GM04504 (cell line): ENCODE measurements around the gene PARD3B.

Source experiments
- DNase-seq: peaks from one replicate; pipeline ENCODE4 v3.0.0-alpha.2; 2012; ENCODE audit warnings: low read depth

The PARD3B gene

DNA sequence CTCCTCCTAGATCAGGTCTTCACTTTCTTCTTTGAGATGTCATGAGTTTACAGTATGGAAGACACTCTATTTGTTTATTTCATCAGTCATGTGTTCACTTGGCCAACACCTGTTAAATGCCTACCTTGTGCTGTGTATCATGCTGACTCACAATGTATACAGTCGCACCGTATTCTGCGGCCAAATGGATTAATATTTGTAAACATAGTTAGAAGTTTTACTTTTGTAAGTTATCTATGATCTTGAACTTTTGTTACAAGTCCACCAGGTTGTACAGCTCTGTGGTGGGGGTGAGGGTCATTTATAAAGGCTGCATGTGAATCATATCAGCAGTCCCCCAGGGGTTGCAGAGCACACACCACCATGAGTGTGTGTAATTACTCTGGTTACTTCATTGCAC lies 728.4 kb downstream of the PARD3B start:
- DNase-seq = no peak

DNA sequence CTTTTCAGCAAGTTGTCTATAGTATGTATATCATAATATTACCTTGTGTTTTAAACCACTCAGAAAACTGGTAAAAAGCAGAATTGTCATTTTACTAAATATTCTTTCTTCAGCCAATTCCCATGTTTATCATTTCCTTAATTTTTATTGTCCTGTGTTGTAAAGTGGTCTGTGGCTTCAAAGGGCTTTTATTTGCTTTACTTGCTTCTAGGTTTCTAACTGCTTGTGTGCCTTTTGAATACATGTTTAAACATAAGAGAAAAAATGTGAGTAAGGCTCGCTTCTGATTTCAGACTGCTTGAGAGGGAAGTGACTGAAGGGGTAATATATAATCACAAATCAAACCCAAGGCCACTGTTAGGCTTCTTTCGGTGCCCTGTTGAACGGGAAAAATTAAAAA lies 729.5 kb downstream of the PARD3B start:
- DNase-seq = no peak

DNA sequence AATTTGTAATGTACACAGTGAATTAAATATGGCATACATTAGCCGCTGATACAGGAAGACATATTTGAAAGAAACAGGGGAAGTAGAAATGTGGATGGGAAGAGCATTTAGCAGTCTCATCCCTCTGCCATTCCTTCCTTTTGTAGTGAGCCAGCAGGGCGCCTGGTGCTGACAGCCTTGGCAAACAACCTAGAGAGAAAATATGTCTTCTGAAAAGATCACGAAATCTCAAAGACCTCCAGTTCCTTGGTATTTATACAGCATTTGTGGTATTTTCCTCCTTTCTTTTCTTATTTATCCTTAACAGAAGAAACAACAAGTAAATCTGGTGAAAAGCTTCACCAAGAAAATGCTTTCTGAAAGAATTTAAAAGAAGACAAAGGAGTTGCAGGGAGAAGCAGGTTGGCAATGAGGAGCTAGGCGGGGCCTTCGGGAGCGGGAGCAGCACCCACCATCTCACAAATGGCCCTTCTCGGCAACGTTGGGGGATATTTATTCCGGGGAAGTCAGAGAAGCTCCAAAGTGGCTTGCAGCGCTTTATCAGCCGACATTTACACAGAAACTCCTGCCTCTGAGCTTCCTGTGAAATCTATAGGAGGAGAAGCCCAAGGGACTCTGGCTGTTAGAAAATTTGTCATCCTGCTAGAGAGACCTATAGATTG lies 731.0 kb downstream of the PARD3B start:
- no peak for DNase-seq

DNA sequence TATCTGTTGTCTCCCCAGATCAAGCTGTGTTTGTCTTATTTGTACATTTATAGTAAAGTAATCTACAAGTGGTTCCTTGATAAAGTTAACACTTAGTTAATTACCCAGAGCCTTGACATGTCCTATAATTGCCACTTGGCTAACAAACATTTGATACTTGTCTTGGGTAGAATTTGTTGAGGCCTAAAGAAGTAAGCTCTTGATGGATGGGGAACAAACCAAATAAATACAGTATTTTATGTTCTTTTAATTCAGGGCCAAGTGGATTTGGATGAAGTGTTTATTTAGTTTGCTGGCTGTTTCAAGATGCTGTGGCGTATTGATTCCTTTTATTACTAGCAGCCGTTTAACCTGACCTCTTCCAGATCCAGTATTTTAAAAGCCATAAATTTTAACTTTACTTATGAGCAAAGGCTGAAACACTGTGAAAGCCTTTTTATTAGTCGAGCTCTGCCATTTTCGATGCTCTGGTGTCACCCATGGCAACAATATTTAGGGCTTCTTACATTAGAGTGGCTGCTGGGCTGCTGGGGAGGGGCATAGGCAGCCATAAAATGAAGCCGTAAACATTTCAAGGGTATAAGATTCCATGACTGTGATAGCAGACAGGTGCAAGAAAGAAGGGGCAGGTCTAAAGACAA lies 735.4 kb downstream of the PARD3B start:
- DNase-seq = no peak

DNA sequence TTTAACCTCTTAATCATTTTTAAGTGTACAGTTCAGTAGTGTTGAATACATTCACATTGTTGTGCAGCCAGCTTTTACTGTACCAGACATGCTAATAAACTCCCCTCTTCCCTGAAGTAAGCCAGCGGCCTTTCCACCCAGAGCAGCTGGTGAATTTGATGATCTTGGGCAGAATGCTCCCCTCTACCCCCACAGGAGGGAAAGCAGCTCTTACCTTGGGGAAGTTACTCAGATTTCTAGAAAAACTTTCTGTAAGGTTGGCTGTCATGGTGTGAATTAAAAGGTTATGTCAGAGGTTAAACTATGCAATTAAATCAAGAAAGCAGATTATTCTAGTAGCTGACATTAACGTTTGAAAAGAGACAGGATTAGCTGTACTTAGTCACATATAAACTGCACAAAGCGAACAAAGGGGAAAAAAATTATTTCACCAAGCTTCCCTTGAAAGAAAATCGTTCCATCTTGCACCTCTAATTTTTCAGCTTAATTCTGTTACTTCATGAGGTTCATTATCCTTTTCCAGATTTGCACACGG lies 738.5 kb downstream of the PARD3B start:
- no peak for DNase-seq

DNA sequence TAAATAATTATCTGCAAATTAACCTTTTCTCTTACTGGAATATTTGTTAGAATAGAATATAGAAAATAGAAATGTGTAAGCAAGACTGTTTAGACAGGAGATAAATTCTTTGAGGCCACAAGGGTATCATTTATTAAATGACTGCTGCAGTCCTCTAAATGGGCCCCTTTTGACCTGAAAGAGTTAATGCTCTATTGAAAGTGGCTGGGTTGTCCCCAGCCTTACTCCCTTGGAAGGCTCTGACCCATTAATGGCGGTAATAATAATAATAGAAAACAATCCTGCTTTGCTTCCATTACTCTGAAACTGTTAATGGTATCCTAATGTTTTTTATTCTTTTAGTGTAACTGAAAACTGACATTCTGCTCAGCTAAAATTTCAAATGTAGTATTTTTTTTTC lies 739.1 kb downstream of the PARD3B start:
- no peak for DNase-seq

DNA sequence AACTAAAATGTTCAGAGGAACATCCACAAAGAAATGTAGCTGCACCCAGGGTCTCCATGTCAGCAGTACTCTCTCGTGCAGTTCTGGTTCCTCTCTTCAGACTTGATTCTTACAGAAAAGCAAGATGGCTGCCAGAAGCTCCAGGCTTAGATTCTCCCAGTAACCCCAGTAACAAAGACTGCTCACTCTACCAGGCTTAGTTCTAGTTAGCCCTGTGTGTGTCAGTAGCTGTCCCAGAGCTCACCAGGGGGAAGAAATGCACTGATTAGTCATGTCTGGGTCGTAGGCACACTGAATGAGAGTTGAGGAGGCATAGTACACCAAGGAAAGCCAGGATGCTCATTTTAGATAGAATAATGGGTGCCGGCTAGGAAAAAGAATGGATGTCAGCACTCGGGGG lies 742.0 kb downstream of the PARD3B start:
- DNase-seq = no peak

DNA sequence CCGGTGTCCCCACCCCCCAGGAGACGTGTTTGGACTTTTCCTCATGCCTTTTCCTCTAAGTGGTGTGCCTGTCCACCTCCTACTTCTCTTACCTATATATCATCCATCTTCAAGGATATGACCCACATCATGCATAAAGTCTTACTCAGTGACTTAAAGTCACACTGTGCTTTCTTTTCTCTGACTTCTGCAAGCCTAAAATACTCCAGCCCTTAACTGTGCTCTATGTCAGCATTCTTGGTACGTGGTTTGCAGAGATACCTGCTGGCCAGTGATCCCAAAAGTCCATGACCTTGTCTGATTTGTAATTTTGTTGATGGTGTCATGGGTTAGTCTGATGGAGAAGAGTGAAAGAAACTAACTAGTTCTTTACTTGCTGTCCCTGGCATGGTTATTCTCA lies 743.4 kb downstream of the PARD3B start:
- DNase-seq = no peak

DNA sequence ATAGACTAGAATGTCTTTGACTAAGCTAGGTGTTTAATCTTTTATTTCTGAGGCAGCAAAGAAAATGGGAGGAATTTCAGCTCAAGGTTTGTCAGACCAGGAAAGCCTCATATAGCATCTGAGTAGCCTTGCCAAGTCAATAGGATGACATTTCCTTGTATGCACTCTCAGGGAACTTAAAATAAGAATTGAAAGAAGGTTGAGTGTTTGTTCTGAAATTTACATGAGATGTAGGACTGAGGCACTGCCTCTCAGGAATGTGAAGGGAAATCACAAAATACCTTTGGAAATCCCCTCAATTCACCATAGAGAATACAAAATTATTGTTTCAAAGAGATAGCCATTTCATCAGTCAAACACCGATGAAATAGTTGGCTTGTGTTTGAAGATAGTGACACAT lies 745.0 kb downstream of the PARD3B start:
- no peak for DNase-seq

DNA sequence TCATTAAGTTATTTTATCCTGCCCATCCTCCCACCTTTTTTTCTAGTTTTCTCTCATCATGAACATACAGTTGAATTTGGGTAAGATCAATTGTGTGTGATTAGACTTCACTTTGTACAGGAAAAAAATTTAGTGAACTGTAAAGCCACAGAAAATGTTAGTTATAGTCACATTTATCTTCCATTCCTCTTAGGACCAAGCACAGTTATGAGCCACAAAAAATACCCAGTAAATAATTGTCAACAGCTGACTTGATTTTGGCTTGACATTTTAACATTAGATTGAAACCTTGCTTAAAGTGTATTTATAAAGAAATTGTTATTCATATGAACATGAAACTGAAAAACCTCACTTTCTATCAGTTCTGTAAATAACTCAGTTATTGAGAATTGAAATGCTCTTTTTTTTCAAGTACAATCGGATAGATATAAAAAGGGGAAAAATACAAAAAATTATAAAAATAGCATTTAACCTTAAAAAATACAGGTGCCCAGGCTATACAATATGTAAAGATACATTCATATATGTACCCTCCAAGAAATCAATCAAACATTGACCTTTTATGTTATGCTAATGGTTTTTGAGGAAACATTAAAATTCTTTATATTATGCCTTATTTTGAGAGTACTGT lies 747.5 kb downstream of the PARD3B start:
- no peak for DNase-seq

DNA sequence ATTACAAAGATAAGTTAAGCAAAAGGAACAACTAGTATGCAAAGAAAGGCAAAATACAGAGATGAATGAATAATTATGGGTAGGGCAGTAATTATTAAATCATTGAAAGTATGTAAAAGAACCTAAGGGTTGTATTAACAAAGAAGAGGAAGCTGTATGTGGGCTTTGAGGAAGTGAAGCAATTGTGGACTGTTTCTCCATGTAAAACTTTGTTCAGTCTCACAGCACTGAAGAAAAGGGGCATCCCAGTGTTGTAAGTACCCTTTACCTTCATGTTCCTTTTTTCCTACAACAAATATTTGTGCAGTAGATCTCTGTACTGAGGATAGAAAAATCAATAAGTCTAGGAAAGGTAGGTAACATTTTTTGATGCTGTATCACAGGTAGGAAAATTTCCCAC lies 748.3 kb downstream of the PARD3B start:
- DNase-seq = no peak

DNA sequence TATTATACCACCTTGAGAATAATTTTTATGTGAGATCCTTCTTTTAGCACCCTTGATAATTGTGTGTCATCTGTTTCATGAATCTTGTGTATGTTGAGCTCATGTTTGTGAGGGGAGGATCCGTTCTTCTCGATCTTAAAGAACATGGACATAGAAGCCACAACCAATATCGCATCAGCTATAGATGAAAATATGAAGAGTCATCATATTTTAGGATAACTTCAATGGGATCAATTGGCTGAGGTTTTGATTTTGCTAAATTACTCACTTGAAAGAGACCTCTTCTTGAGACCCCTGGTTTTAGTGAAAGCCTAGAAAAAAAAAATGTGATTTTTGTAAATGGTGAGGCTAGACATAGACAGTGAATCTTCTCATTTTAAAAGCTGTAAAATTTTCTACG lies 751.7 kb downstream of the PARD3B start:
- no peak for DNase-seq

DNA sequence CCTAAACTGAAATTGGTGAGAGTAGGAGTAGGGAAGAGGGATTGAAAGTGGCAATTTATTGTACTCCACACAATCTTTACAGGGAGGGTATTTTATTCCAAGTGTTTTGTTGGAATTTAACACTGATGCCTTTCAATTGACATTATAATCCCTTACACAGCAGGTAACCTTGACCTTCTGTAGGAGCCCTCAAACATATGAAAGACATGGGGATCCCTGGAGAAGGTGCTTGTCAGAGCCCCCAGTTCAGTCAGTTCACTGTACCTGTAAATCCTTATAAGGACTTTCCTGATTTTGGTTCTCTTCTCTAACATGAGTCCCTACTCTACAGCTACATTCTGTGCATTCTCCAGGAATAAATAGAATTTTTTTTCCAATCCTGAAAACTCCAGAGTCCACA lies 752.1 kb downstream of the PARD3B start:
- no peak for DNase-seq

DNA sequence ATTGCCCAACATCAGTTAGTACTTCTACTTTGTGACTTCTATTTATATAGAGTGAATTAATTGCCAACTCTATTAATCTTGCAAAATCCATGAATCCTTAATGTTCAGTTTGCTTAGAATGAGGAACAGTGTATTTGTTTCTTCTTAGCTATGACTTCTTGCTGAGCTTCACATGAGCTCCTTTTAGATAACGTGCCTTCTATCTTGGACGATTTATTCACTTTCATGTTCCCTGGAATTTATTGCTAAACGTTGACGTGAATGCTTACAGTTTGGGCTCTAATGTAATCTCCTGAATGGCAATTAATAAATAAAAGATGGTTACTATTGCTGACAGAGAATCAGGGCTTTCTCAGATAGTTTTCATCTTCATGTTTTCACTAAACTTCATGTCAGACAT lies 752.6 kb downstream of the PARD3B start:
- no peak for DNase-seq

DNA sequence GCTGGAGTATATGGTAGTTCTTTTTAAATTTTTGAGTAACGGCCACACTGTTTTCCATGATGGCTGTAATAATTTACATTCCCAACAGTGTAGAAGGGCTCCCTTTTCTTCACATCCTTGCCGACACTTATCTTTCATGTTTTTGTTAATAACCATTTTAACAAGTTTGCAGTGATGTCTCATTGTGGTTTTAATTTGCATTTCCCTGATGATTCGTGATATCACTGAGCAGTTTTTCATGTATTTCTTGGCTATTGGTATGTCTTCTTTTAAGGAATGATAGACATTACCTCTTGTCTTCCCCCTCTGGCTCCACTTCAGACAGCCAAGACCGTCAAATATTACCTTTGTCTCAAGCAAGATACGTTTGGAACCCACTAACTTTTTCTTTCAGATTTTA lies 765.9 kb downstream of the PARD3B start:
- no peak for DNase-seq

DNA sequence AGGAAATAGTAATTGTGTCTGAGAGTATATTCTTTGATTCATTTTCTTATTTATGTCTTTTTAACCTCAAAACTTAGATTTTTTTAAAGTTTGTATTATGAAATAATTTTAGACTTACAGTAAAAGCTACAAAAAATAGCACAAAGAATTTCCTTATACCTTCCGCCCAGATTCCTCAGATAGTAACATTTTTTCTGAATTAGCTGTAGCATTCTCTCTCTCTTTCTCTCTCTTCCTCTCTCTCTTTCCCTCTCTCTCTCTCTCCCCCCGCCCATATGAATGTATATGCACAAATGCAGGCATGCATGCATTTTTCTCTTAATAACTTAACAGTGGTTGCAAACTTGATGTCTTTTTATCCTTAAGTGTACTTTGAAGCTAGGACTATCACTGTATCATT lies 776.0 kb downstream of the PARD3B start:
- no peak for DNase-seq

DNA sequence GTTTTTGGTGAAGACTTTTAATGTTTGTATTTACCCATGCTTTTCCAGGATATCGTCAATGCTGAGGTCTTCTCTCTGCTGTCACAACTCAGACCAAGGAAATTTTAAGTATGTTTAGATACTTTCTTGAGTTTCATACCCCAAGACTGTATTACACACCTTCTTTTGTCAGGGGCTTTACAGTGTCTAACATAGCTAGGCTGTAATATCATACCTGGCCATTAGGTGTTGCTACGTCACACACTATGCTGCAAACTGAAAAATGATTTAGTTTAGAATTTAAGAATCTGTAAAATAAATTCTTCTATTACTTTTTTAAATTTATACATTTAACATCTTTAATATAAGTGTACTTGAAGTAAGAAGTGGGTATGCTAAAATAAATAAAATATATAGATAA lies 778.7 kb downstream of the PARD3B start:
- no peak for DNase-seq

DNA sequence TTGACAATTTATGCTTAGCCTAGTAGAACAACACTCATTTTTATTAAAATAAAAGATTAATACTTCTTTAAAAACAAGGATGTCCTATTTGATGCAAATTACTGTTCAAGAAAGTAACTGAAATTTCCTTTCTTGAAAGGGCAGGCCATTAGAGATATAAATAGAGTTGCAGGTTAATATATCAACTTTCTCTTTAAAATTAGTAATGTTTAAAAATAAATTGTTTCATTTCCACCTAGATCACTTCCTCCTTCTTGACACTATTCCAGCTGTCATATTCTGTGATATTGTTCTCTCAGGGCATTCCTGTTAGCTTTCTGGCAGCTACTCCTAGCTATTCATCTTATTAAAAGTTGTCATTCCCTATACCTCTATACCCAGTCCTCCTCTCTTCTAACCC lies 779.1 kb downstream of the PARD3B start:
- DNase-seq = no peak

DNA sequence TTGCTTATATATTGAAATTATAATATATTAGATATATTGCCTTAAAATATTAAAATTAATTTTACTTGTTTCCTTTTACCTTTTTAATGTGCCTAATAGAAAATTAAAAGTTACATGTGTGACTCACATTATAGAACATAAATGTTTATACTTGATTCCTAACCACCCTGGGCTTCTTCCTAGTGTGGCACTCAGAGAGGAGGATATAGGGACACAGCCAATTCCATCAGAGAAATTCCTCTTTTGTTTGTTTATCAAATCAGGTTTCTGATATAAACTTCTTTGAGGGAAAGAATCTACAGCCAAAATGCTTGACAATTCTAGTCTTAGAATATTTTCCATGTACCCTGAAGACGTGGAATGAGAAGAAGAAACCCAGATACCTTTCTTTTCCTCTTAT lies 788.1 kb downstream of the PARD3B start:
- no peak for DNase-seq

DNA sequence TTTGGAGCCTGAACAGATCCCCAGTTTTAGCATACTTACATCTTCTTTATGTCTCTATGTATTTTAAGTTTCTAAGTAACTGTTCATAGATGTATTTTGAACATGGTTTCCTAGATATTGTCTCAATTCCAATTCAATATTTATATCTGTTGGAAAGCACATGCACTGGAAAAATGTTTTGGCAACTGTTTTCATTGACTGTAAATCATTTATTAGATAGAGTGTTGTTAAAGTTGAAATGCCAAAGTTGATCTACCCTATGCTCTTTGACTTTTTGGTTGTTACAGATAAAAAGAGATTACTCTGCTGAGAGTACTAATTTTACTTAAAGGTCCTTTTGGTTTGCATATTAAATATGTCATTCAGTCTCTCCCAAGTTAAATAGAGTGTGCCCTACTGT lies 792.0 kb downstream of the PARD3B start:
- no peak for DNase-seq

DNA sequence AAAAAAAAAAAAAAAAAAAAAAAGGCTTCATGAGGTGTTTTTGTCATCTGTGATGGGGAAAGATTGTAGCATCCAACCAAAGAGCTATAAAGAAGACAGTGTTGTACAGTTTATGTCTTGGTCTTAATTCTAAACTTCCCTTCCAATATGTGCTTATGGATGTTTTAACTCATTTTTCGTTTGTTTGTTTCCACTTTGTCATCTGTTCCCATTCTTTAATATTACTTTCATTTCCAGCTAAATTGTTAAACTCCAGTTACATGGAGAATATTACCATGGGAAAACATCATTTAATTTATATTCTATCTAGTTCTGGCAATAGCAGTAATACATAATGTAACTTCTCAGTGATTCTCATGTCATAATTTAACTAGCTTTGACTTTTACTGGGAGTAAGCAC lies 792.9 kb downstream of the PARD3B start:
- DNase-seq = no peak

DNA sequence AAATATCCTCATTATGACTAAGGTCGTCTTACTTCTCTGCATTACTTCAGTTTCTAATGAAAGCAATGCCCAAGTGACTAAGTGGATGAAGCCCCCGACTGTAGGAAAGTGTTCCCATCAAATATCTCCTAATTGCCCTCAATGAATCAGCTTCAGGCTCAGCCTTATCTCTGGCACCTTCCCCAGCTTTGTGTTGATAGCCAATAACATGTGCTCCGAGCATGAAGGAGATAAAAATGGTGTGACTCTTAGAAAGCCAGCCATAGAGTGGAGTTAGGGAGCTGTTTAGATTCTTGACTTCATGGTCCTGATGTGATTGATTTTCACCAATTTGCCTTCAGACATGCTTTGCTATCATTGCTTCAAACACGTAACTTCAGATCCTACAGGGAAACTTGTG lies 797.8 kb downstream of the PARD3B start:
- DNase-seq = no peak

DNA sequence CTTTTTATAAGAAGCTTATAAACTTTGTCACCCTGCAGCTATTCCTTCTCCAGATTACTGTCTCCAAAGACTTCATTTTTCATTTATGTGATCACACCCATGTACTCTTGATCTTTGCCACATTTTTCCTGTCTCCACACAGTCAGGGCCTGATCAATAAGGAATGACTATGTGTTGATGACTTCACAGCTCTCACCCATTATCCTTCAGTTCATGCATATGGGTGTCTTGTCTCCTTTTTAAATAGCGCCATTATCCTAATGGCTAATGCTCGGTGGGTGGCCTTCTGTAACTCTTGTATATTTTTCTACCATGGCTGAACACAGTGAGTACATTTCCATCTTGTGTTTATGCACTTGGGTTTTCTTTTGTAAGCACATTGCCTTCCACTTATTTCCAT lies 801.4 kb downstream of the PARD3B start:
- no peak for DNase-seq

DNA sequence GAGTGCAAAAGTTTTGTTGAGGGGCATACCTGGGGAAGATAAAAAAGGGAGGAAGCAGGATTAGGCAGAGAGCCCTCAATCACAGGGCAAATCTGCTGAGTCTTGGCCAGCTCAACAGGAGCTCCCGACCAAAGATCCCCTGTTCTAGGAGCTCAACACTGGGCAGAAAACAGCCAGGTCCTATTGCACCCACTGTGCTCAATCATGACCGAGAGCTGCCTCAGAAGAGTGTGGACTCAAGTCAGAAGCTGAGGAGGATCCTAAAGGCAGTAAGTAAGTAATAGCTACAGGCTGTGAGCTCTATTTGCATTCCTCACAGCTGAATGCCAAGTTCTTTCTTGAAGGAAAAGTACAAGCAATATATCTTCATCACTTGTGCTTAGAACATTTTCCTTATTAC lies 802.6 kb downstream of the PARD3B start:
- DNase-seq = no peak
